HG03196 (cell line): Measurements from ENCODE around the gene PSTK.

ENCODE experiments used
- ATAC-seq: cut with Tn5 transposase; IDR thresholded peaks from one replicate; pipeline ENCODE4 v1.9.1; 2021; ENCODE audit not compliant: unreplicated experiment

The PSTK gene

GRCh38 chr10:122980209-122981065, at the start of gene PSTK:
PSTK (plus strand) TSS chr10:122980401; CDS start chr10:122980480, 79 bp downstream.
- ATAC-seq = peak; percentile 98

GRCh38 chr10:122931088-122931906, 48.9 kb upstream of the PSTK start:
- ATAC-seq = no peak

GRCh38 chr10:122939133-122939855, 40.9 kb upstream of the PSTK start:
- ATAC-seq = no peak

GRCh38 chr10:122939856-122940543, 40.2 kb upstream of the PSTK start:
- no peak for ATAC-seq

GRCh38 chr10:122949296-122949695, 30.9 kb upstream of the PSTK start:
- no peak for ATAC-seq

- peak; percentile 98 for ATAC-seq
Measured at GRCh38 chr10:122953902-122954730, 26.1 kb upstream of the PSTK start, which contains the start of gene C10orf88. C10orf88 (minus strand) TSS chr10:122954227; CDS start chr10:122954178, 49 bp downstream.

GRCh38 chr10:122954731-122955050, 25.5 kb upstream of the PSTK start:
- ATAC-seq = no peak

- ATAC-seq = no peak
Measured at GRCh38 chr10:122955892-122956291, 24.3 kb upstream of the PSTK start.

GRCh38 chr10:122957474-122957873, 22.7 kb upstream of the PSTK start:
- no peak for ATAC-seq

- no peak for ATAC-seq
Measured at GRCh38 chr10:122962405-122962804, 17.8 kb upstream of the PSTK start.

- no peak for ATAC-seq
Measured at GRCh38 chr10:122966879-122967278, 13.3 kb upstream of the PSTK start.

- ATAC-seq = no peak
Measured at GRCh38 chr10:122968698-122969097, 11.5 kb upstream of the PSTK start.

GRCh38 chr10:122974023-122974422, 6.2 kb upstream of the PSTK start:
- ATAC-seq = no peak

- no peak for ATAC-seq
Measured at GRCh38 chr10:122974543-122975064, 5.6 kb upstream of the PSTK start.

GRCh38 chr10:122981066-122981464, 864 bp downstream of the PSTK start:
- ATAC-seq = no peak

- ATAC-seq = no peak
Measured at GRCh38 chr10:122983898-122984297, 3.7 kb downstream of the PSTK start.

GRCh38 chr10:122984708-122985107, 4.5 kb downstream of the PSTK start:
- ATAC-seq = no peak

- ATAC-seq = no peak
Measured at GRCh38 chr10:122986335-122986734, 6.1 kb downstream of the PSTK start.

GRCh38 chr10:122988501-122988900, 8.3 kb downstream of the PSTK start:
- ATAC-seq = no peak

- no peak for ATAC-seq
Measured at GRCh38 chr10:122990278-122990677, 10.1 kb downstream of the PSTK start.
